EH (cell line): ENCODE data around the gene PDZD4.

Source experiments
- DNase-seq: peaks from one replicate; pipeline ENCODE4 v3.0.0-alpha.2; 2015; ENCODE audit warnings: low read depth

The PDZD4 gene

GRCh38 chrX:153772316-153773217 lies 57.8 kb downstream of the PDZD4 start:
- DNase-seq = no peak

- DNase-seq = no peak
These were observed 58.7 kb downstream of the PDZD4 start for GRCh38 chrX:153771415-153772315.

GRCh38 chrX:153770601-153771414 lies 59.5 kb downstream of the PDZD4 start:
- DNase-seq = no peak

GRCh38 chrX:153769865-153770600 lies 60.3 kb downstream of the PDZD4 start:
- no peak for DNase-seq

GRCh38 chrX:153769158-153769864 lies 61.0 kb downstream of the PDZD4 start:
- DNase-seq = no peak

GRCh38 chrX:153768311-153769157 lies 61.8 kb downstream of the PDZD4 start:
- DNase-seq = no peak

- DNase-seq = no peak
These were observed 62.7 kb downstream of the PDZD4 start for GRCh38 chrX:153767674-153768055.

- DNase-seq = no peak
These were observed 63.3 kb downstream of the PDZD4 start for GRCh38 chrX:153766871-153767673.

GRCh38 chrX:153766098-153766817 lies 64.1 kb downstream of the PDZD4 start:
- peak; percentile 82 for DNase-seq

GRCh38 chrX:153765138-153766079 lies 64.9 kb downstream of the PDZD4 start:
- DNase-seq = peak; percentile 25

GRCh38 chrX:153764786-153765137 lies 65.6 kb downstream of the PDZD4 start:
- DNase-seq = no peak

GRCh38 chrX:153763989-153764755 lies 66.2 kb downstream of the PDZD4 start, which contains the start of gene PLXNB3:
Gene PLXNB3, plus strand, starts transcription at chrX:153764249. Its CDS starts 1,287 bp downstream, at chrX:153765536.
- peak; percentile 79 for DNase-seq

GRCh38 chrX:153763298-153763932 lies 66.9 kb downstream of the PDZD4 start:
- DNase-seq = no peak

GRCh38 chrX:153762626-153763173 lies 67.6 kb downstream of the PDZD4 start:
- no peak for DNase-seq

- no peak for DNase-seq
These were observed 68.5 kb downstream of the PDZD4 start for GRCh38 chrX:153761863-153762262.
